Loucy (cell line): ENCODE results near the gene PCCA.

Source experiments
- H2AFZ ChIP-seq: fragments of 200-600 bp; sonication (generic); 2 replicates; pipeline ENCODE4 v1.6.0; 2016; ENCODE audit warnings: antibody characterized with exemption, mild to moderate bottlenecking, low read length, moderate library complexity
- H3F3A ChIP-seq: fragments of 200-600 bp; 2 replicates; pipeline ENCODE4 v1.6.0; 2016; ENCODE audit warnings: antibody characterized with exemption, low read depth, mild to moderate bottlenecking
- H3K27me3 ChIP-seq: fragments of 200-600 bp; sonication (generic); 2 replicates; pipeline ENCODE4 v1.6.1; 2014; ENCODE audit warnings: low read length, mild to moderate bottlenecking; ENCODE audit not compliant: insufficient read depth, poor library complexity, severe bottlenecking
- H3K36me3 ChIP-seq: fragments of 200-600 bp; sonication (generic); 2 replicates; pipeline ENCODE4 v1.6.1; 2016; ENCODE audit warnings: low read length; ENCODE audit not compliant: insufficient read depth
- H3K4me1 ChIP-seq: fragments of 200-600 bp; sonication (generic); 2 replicates; pipeline ENCODE4 v1.5.1; 2014; ENCODE audit warnings: low read length, mild to moderate bottlenecking; ENCODE audit not compliant: insufficient read depth, poor library complexity, severe bottlenecking
- H3K4me2 ChIP-seq: fragments of 200-600 bp; sonication (generic); 2 replicates; pipeline ENCODE4 v1.6.0; 2014; ENCODE audit warnings: antibody characterized with exemption, low read length, low read depth, mild to moderate bottlenecking; ENCODE audit not compliant: poor library complexity, severe bottlenecking
- H3K4me3 ChIP-seq: fragments of 200-600 bp; sonication (generic); 2 replicates; pipeline ENCODE4 v1.5.1; 2014; ENCODE audit warnings: low read length, mild to moderate bottlenecking, mixed read lengths; ENCODE audit not compliant: poor library complexity, severe bottlenecking
- H3K79me2 ChIP-seq: fragments of 200-600 bp; sonication (generic); 2 replicates; pipeline ENCODE4 v1.6.1; 2014; ENCODE audit warnings: low read length; ENCODE audit not compliant: insufficient read depth
- H3K9ac ChIP-seq: fragments of 200-600 bp; sonication (generic); 2 replicates; pipeline ENCODE4 v1.6.0; 2014; ENCODE audit warnings: mild to moderate bottlenecking, low read depth, low read length, moderate library complexity; ENCODE audit not compliant: poor library complexity, severe bottlenecking
- H3K9me2 ChIP-seq: fragments of 200-600 bp; sonication (generic); replicated peaks from 2 replicates; pipeline ENCODE4 v1.6.1; 2016; ENCODE audit warnings: low read depth, low read length, mixed read lengths
- H3K9me3 ChIP-seq: fragments of 200-600 bp; sonication (generic); 2 replicates; pipeline ENCODE4 v1.6.1; 2014; ENCODE audit warnings: mild to moderate bottlenecking, antibody characterized with exemption, low read length, low read depth; ENCODE audit not compliant: insufficient read depth
- H4K20me1 ChIP-seq: fragments of 200-600 bp; sonication (generic); 2 replicates; pipeline ENCODE4 v1.6.0; 2014; ENCODE audit warnings: antibody characterized with exemption, low read length, mild to moderate bottlenecking; ENCODE audit not compliant: insufficient read depth, poor library complexity, severe bottlenecking
- CTCF ChIP-seq: fragments of 200-600 bp; sonication (generic); conservative IDR thresholded peaks from 2 replicates; pipeline ENCODE4 v1.5.1; 2014; ENCODE audit warnings: mild to moderate bottlenecking, antibody characterized with exemption, low read length
- EZH2phosphoT487 ChIP-seq: fragments of 200-600 bp; IDR thresholded peaks from 2 replicates; pipeline ENCODE4 v1.6.1; 2018; ENCODE audit warnings: antibody characterized with exemption, mild to moderate bottlenecking, moderate library complexity, borderline replicate concordance

The PCCA gene

GRCh38 chr13:100395698-100396373, 306.9 kb downstream of the PCCA start:
- Histone ChIP-seq H3K9me2 (no peaks in the 10 kb centered on the region), H2AFZ (no peak overlapping the region), H3K9ac (no peak overlapping the region), H4K20me1 (no peaks in the 10 kb centered on the region), H3K79me2 (no peaks in the 10 kb centered on the region), H3F3A (no peaks in the 10 kb centered on the region), H3K9me3 (no peaks in the 10 kb centered on the region), H3K4me1 (peaks cover 45% of the 10 kb centered on the region), H3K4me2 (no peak overlapping the region), H3K4me3 (no peak overlapping the region), H3K27me3 (no peaks in the 10 kb centered on the region), H3K36me3 (no peaks in the 10 kb centered on the region)
- no peak for TF ChIP-seq CTCF
- no peak for TF ChIP-seq EZH2phosphoT487

GRCh38 chr13:100396776-100397175, 307.9 kb downstream of the PCCA start:
- H3K9me2 ChIP-seq: no peaks in the 10 kb centered on the region
- H3K4me3 ChIP-seq: no peak overlapping the region
- H3K4me1 ChIP-seq: peaks cover 42% of the 10 kb centered on the region
- no peaks in the 10 kb centered on the region for H3K36me3 ChIP-seq
- TF ChIP-seq EZH2phosphoT487 (no peak), CTCF (no peak)
- no peak overlapping the region for H3K9ac ChIP-seq
- H4K20me1 ChIP-seq: no peaks in the 10 kb centered on the region
- H3K9me3 ChIP-seq: no peaks in the 10 kb centered on the region
- H3K79me2 ChIP-seq: no peaks in the 10 kb centered on the region
- no peak overlapping the region for H3K4me2 ChIP-seq
- no peaks in the 10 kb centered on the region for H3F3A ChIP-seq
- H2AFZ ChIP-seq: no peak overlapping the region
- no peaks in the 10 kb centered on the region for H3K27me3 ChIP-seq

GRCh38 chr13:100397627-100398026, 308.7 kb downstream of the PCCA start:
- Histone ChIP-seq H3K4me3 (peak overlapping the region; percentile 24), H3K4me2 (peak overlapping the region; percentile 65), H4K20me1 (no peaks in the 10 kb centered on the region), H3K9me3 (no peaks in the 10 kb centered on the region), H3K36me3 (no peaks in the 10 kb centered on the region), H3K9ac (no peak overlapping the region), H3F3A (no peaks in the 10 kb centered on the region), H3K79me2 (no peaks in the 10 kb centered on the region), H2AFZ (no peak overlapping the region), H3K9me2 (no peaks in the 10 kb centered on the region), H3K4me1 (peaks cover 33% of the 10 kb centered on the region), H3K27me3 (no peaks in the 10 kb centered on the region)
- no peak for TF ChIP-seq CTCF
- no peak for TF ChIP-seq EZH2phosphoT487
